ENCODE measurements around the gene RBP3. TPM values are rescaled to one million over a fixed set of nuclear protein-coding genes. Genes with fewer than 3 reads are reported as not detected.

The RBP3 gene
- total RNA-seq, 2 experiments from 2014 or later, result not detected

GRCh38 chr10:47301833-47302232, 46.3 kb upstream of the RBP3 start:
- ATAC-seq, result no peak
- Mint-ChIP-seq H3K27ac (no peak overlapping the region), H3K27me3 (peaks cover 7% of the 10 kb centered on the region), H3K9me3 (no peaks in the 10 kb centered on the region), H3K36me3 (ENCODE audit: low read depth) (no peaks in the 10 kb centered on the region), H3K4me3 (no peak overlapping the region), H3K4me1 (ENCODE audit: low read depth) (peaks cover 20% of the 10 kb centered on the region)
- CTCF ChIA-PET, result interaction anchor here (1.1 to 3.1 kb wide), 5 partner anchors 10 to 276 kb away, joined by 3 to 16 read pairs (median 7); no protein-coding TSS in a partner anchor
- no peak for TF ChIP-seq CTCF (IDR thresholded peaks at IDR 0.05)
- intact Hi-C loops (cut with micrococcal nuclease), result no loop called here
- POLR2A ChIA-PET, result interaction anchor here (0.9 kb wide), 1 partner anchor 226 kb away, joined by 3 read pairs; no protein-coding TSS in a partner anchor
- no peak for DNase-seq

GRCh38 chr10:47303105-47303504, 45.1 kb upstream of the RBP3 start:
- Mint-ChIP-seq H3K36me3 (ENCODE audit: low read depth) (no peaks in the 10 kb centered on the region), H3K4me1 (ENCODE audit: low read depth) (peaks cover 26% of the 10 kb centered on the region), H3K27me3 (peaks cover 7% of the 10 kb centered on the region), H3K4me3 (no peak overlapping the region), H3K27ac (no peak overlapping the region), H3K9me3 (no peaks in the 10 kb centered on the region)
- POLR2A ChIA-PET, result interaction anchor here (0.7 kb wide), 1 partner anchor 38 kb away, joined by 3 read pairs; no protein-coding TSS in a partner anchor
- CTCF ChIA-PET, result interaction anchor here (1.0 to 3.1 kb wide), 5 partner anchors 10 to 279 kb away, joined by 3 to 16 read pairs (median 7); no protein-coding TSS in a partner anchor
- intact Hi-C loops (cut with micrococcal nuclease), result no loop called here
- TF ChIP-seq CTCF (IDR thresholded peaks at IDR 0.05), result no peak
- DNase-seq (no peak), ATAC-seq (no peak)

GRCh38 chr10:47303866-47304265, 44.3 kb upstream of the RBP3 start:
- POLR2A ChIA-PET, result interaction anchor here (0.7 kb wide), 1 partner anchor 38 kb away, joined by 3 read pairs; no protein-coding TSS in a partner anchor
- Mint-ChIP-seq H3K4me3 (no peak overlapping the region), H3K27me3 (peaks cover 7% of the 10 kb centered on the region), H3K27ac (no peak overlapping the region), H3K36me3 (ENCODE audit: low read depth) (no peaks in the 10 kb centered on the region), H3K9me3 (no peaks in the 10 kb centered on the region), H3K4me1 (ENCODE audit: low read depth) (peaks cover 26% of the 10 kb centered on the region)
- DNase-seq, result no peak
- intact Hi-C loops (cut with micrococcal nuclease), result no loop called here
- no peak for ATAC-seq
- TF ChIP-seq CTCF (IDR thresholded peaks at IDR 0.05), result no peak
- CTCF ChIA-PET, result interaction anchor here (1.0 to 3.1 kb wide), 5 partner anchors 9 to 280 kb away, joined by 3 to 16 read pairs (median 7); no protein-coding TSS in a partner anchor

GRCh38 chr10:47305566-47305965, 42.6 kb upstream of the RBP3 start:
- no peak for TF ChIP-seq CTCF (IDR thresholded peaks at IDR 0.05)
- POLR2A ChIA-PET, result interaction anchor here (0.8 kb wide), 1 partner anchor 25 kb away, joined by 3 read pairs; no protein-coding TSS in a partner anchor
- CTCF ChIA-PET, result interaction anchor here (1.5 to 1.9 kb wide), 2 partner anchors 8 to 258 kb away, joined by 3 to 16 read pairs; no protein-coding TSS in a partner anchor
- ATAC-seq, result no peak
- H3K4me3 Mint-ChIP-seq, result no peak overlapping the region
- H3K27ac Mint-ChIP-seq, result no peak overlapping the region
- H3K4me1 Mint-ChIP-seq (ENCODE audit: low read depth), result peaks cover 22% of the 10 kb centered on the region
- no peak for DNase-seq
- H3K36me3 Mint-ChIP-seq (ENCODE audit: low read depth), result no peaks in the 10 kb centered on the region
- intact Hi-C loops (cut with micrococcal nuclease), result no loop called here
- no peaks in the 10 kb centered on the region for H3K9me3 Mint-ChIP-seq
- H3K27me3 Mint-ChIP-seq, result peaks cover 3% of the 10 kb centered on the region

- no peak for ATAC-seq
- H3K36me3 Mint-ChIP-seq (ENCODE audit: low read depth), result no peaks in the 10 kb centered on the region
- H3K4me1 Mint-ChIP-seq (ENCODE audit: low read depth), result peaks cover 29% of the 10 kb centered on the region
- ChIA-PET CTCF (interaction anchor here (1.2 to 2.7 kb wide), 4 partner anchors 9 to 282 kb away, joined by 3 to 16 read pairs (median 10); no protein-coding TSS in a partner anchor), POLR2A (interaction anchor here (0.8 kb wide), 1 partner anchor 26 kb away, joined by 3 read pairs; no protein-coding TSS in a partner anchor)
- intact Hi-C loops (cut with micrococcal nuclease), result no loop called here
- no peak overlapping the region for H3K4me3 Mint-ChIP-seq
- no peak for DNase-seq
- H3K27me3 Mint-ChIP-seq, result no peaks in the 10 kb centered on the region
- TF ChIP-seq CTCF (IDR thresholded peaks at IDR 0.05), result no peak
- no peak overlapping the region for H3K27ac Mint-ChIP-seq
- H3K9me3 Mint-ChIP-seq, result no peaks in the 10 kb centered on the region
Observed at GRCh38 chr10:47306387-47307210, 41.6 kb upstream of the RBP3 start.

Data from activated CD8-positive, alpha-beta T cell treated with anti-CD3 and anti-CD28 coated beads for 36 hours (primary cell).